ENCODE results near the gene NFYC.
A peak's percentile ranks its signal among the peaks of the same experiment; 100 is the strongest.

NFYC gene

GRCh38 chr1:40798366-40799281 lies 107.1 kb downstream of the NFYC start:
- no peak for DNase-seq

- DNase-seq, result no peak
Observed at GRCh38 chr1:40799351-40799867, 107.9 kb downstream of the NFYC start.

- no peak for DNase-seq
Observed at GRCh38 chr1:40801742-40802077, 110.2 kb downstream of the NFYC start.

DNA sequence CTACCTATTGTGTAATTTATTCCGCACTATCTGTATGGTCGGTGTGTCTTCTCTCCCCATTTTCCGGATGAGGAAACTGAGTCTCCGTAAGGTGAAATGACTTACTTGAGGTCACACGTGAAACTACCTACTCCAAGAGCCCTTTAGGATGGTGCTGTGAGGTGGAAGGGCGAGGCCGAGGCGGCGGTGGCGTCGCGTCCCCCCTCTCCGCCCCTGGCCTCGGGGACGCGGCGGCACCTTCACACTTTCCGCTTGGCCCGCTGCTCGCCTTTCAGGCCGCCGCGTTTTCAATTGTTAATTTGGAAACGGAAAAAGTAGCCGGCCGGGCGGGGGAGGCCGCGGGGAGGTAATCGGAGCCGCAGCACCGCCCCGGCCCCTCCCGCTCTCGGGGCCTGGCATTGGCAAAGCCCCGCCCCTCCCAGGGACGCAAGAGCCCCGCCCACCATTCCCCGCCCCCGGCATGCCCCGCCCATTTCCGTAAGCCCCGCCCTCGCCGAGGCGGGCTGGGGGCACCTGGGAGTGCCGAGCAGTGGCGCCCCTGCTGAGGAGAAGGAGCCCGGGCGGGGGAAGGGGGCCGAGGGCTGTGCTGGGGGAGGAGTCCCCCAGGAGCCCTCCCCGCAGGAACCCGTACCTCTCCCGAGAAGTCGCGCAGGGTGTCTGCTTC lies 110.7 kb downstream of the NFYC start:
- DNase-seq, result peak; percentile 25

- no peak for DNase-seq
Observed at GRCh38 chr1:40802742-40803113, 111.2 kb downstream of the NFYC start.

DNA sequence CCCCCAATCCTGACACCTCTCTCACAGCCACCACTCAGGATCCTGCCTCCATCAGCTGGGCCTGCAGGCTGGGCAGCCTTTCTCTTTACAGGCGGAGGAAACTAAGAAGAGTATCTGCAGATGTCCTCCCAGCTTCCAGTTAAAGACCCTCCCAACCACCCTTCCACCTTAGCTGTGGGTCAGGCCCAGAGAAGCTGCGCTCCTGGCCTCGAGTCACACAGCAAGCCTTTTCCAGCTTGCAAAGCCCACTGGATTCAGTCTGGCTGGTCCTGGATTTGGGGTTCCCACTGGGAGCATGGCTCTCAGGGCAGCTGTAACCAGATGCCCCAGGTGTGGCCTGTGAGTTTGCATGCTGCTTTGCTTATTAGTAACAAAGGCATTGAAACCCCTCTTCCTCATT lies 111.9 kb downstream of the NFYC start:
- DNase-seq, result no peak

DNA sequence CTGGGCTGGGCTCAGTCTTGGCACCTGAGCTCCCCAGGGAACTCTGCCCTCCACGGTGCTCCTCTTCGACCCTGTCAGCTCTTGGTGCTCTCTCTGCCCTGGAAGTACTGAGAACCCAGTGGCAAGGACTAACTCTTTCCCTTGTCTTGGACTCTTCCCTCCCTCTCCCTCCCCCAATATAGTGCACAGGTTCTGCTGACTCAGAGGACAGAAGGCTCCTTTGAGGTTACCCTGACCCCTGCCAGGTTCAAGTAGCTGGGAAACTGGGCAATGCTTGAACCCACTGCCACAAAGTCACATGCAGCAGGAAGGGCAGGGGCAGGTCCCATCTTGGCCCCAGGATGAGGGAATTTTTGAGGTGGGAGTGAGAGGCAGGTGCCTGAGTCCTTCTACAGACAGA lies 112.4 kb downstream of the NFYC start:
- DNase-seq, result no peak

DNA sequence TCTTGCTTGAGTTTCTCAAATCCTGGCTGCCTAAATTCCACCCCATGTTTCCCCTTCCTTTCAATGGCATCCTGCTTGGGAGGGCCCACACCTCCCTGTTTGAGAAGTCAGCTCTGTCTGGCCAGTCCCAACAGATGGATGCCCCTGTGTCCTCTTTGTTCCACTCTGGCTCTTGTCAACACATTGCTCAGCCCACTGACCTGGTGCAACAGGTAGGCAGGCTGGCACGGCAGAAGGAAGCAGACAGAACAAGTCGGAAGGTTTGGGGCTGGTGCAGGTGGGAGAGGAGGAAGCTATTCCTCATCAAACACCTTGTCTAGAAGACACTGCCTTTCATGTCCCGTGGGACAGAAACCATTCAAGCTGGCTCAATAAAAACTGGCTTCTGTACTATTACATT lies 114.7 kb downstream of the NFYC start:
- no peak for DNase-seq

GRCh38 chr1:40806731-40807695 lies 115.5 kb downstream of the NFYC start:
- DNase-seq, result no peak

- DNase-seq, result no peak
Observed at GRCh38 chr1:40808002-40808401, 116.5 kb downstream of the NFYC start.

DNA sequence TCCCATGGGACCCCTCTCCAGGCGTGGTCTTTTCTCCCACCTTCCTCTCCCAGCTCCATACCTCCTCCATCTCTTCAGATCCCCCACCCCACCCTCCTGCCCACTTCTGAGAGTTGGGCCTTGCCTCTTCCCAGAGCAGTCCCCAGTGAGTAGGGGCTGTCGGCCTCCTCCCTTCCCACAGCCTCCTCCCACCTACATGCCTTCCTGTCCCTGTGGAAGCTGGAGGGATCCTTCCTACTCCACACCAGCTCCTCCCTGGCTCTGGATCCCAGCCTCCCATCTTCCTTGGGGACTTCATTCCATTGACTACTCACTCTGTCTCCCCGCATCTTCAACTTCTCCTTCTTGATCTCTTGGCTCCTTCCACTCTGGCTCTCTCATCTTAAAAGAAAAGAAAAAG lies 116.9 kb downstream of the NFYC start:
- no peak for DNase-seq

- no peak for DNase-seq
Observed at GRCh38 chr1:40808909-40809308, 117.4 kb downstream of the NFYC start.

GRCh38 chr1:40810927-40811326 lies 119.4 kb downstream of the NFYC start:
- DNase-seq, result no peak

DNA sequence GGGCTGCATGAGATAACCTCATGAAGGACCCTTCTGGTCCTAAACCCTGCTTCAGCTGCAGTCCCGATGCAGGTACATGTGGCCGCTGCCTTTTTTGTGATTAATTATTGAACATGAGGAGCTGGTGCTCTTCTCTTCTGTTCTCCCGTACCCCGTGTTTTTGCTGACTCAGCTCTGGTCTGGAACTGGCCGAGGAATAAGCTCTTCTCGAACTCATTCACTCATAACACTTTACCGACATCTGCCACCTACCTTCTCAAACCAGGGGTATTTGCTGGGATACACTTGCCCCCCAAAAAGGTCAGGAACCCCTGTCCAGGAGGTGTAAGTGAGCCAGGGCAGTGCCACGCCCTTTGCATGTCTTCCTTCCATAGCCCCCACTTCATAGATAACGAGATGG lies 123.9 kb downstream of the NFYC start:
- DNase-seq, result no peak

- DNase-seq, result no peak
Observed at GRCh38 chr1:40817791-40818263, 126.3 kb downstream of the NFYC start.

DNA sequence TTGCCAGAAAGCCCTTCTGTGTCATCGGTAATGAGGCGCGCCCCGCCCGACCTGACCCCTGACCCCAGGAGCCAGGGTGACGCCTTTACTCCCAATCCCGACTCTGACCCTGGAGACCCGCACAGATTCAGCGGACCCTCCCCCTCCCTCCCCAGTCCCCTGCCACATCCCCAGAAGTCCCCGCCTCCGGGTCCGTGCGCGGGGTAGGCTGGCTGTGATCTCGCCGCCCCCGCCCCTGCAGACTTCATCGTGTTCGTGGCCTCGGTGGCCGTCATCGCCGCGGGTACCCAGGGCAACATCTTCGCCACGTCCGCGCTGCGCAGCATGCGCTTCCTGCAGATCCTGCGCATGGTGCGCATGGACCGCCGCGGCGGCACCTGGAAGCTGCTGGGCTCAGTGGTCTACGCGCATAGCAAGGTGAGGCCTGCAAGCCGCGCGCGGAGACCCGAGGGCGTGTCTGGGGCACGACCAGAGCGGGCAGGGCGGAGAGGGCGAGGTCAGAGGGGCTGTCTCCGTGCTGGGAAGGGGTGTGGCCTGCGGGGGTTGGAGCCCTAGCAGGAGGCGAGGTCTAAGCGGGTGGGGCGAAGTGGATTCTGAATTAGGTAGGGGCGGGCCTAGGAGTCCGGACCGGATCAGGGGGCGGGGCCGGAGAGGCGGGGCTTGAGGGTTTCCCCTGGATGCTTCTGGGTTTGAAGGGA lies 126.9 kb downstream of the NFYC start:
- DNase-seq, result no peak

DNA sequence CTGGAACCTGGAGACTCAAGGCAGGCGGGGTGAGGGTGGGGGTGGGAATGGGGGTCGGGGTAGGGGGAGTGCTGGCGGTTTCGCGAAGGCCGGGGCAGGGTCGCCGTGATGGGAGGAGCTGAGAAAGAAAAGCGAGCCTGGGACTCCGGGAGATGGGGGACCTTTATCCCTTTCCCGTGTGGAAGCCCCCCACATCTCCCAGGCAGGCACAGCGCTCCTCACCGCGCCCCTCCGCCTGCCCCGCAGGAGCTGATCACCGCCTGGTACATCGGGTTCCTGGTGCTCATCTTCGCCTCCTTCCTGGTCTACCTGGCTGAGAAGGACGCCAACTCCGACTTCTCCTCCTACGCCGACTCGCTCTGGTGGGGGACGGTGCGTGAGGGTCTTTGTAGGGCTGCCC lies 127.6 kb downstream of the NFYC start:
- DNase-seq, result no peak

DNA sequence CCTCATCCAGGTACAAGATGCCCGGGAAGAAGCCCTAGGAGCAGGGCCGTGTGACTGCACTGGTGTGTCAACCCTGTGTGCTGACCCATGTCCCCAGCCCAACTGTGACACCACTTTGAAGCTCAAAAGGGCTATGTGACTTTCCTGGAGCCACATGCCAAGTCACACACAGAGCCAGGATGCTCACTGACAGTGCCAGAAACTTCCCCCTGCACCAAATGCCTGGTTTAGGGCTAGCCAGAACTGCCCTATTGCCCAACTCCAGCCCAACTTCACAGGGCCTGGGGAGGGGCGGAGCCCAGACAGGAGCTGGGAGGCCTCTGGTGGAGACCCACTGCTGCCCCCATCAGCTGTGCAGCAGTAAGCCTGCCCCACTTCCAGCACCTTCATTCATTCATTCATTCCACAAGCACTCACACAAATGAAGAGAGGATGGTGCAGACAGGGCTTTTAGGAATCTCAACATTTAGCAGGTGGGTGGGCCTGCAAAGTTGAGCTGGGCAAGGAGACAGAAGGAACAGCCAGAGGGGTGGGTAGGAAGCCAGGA lies 128.8 kb downstream of the NFYC start:
- no peak for DNase-seq
